OCI-LY1 (cell line): ENCODE measurements around the gene RAB2B.
A peak's percentile ranks its signal among the peaks of the same experiment; 100 is the strongest.

Source experiments
- H2AFZ ChIP-seq: fragments of 200-600 bp; sonication (generic), shearing (Covaris generic); 2 replicates; pipeline ENCODE4 v1.6.0; 2014; ENCODE audit warnings: antibody characterized with exemption, mild to moderate bottlenecking, low read length
- H3F3A ChIP-seq: fragments of 200-600 bp; sonication (generic), shearing (Covaris generic); 2 replicates; pipeline ENCODE4 v1.6.0; 2014; ENCODE audit warnings: mild to moderate bottlenecking, antibody characterized with exemption, low read length, moderate library complexity; ENCODE audit not compliant: insufficient read depth
- H3K27ac ChIP-seq: fragments of 200-600 bp; sonication (generic); 2 replicates; pipeline ENCODE4 v1.5.1; 2014; ENCODE audit warnings: low read length, mixed run types, mild to moderate bottlenecking, low read depth; ENCODE audit not compliant: poor library complexity, severe bottlenecking
- H3K27me3 ChIP-seq: fragments of 200-600 bp; sonication (generic); 2 replicates; pipeline ENCODE4 v1.6.0; 2014; ENCODE audit warnings: antibody characterized with exemption, mild to moderate bottlenecking, low read length, moderate library complexity; ENCODE audit not compliant: insufficient read depth
- H3K36me3 ChIP-seq: fragments of 200-600 bp; sonication (generic); 2 replicates; pipeline ENCODE4 v1.6.1; 2014; ENCODE audit warnings: mild to moderate bottlenecking, antibody characterized with exemption, low read length, moderate library complexity, mixed read lengths; ENCODE audit not compliant: insufficient read depth
- H3K4me1 ChIP-seq: fragments of 200-600 bp; sonication (generic); 2 replicates; pipeline ENCODE4 v1.5.1; 2014; ENCODE audit warnings: mild to moderate bottlenecking, low read length, moderate library complexity; ENCODE audit not compliant: insufficient read depth, severe bottlenecking
- H3K4me2 ChIP-seq: fragments of 200-600 bp; sonication (generic), shearing (Covaris generic); 2 replicates; pipeline ENCODE4 v1.6.1; 2014; ENCODE audit warnings: low read length
- H3K4me3 ChIP-seq: fragments of 200-600 bp; sonication (generic); 2 replicates; pipeline ENCODE4 v1.5.1; 2014; ENCODE audit warnings: low read length, low read depth, mild to moderate bottlenecking, mixed read lengths; ENCODE audit not compliant: poor library complexity, severe bottlenecking
- H3K79me2 ChIP-seq: fragments of 200-600 bp; shearing (Covaris generic); 2 replicates; pipeline ENCODE4 v1.6.1; 2016; ENCODE audit warnings: mixed run types, low read length, mixed read lengths; ENCODE audit not compliant: insufficient read depth
- H3K9ac ChIP-seq: fragments of 200-600 bp; sonication (generic), shearing (Covaris generic); 2 replicates; pipeline ENCODE4 v1.6.1; 2014; ENCODE audit warnings: mild to moderate bottlenecking, low read length, mixed read lengths
- H3K9me2 ChIP-seq: fragments of 200-600 bp; sonication (generic), shearing (Covaris generic); 2 replicates; pipeline ENCODE4 v1.6.1; 2014; ENCODE audit warnings: low read depth, mild to moderate bottlenecking, low read length, mixed read lengths
- H3K9me3 ChIP-seq: fragments of 200-600 bp; shearing (Covaris generic); 2 replicates; pipeline ENCODE4 v1.6.1; 2014; ENCODE audit warnings: low read length, mixed read lengths
- H4K20me1 ChIP-seq: fragments of 200-600 bp; sonication (generic), shearing (Covaris generic); 2 replicates; pipeline ENCODE4 v1.6.0; 2016; ENCODE audit warnings: mild to moderate bottlenecking, low read length; ENCODE audit not compliant: insufficient read depth
- CTCF ChIP-seq: fragments of 200-600 bp; sonication (generic), shearing (Covaris generic); IDR thresholded peaks from 2 replicates; pipeline ENCODE4 v1.5.1; 2017; ENCODE audit warnings: mild to moderate bottlenecking, antibody characterized with exemption, low read length, moderate library complexity, mixed read lengths
- EZH2 ChIP-seq: fragments of 200-600 bp; sonication (generic), shearing (Covaris generic); IDR thresholded peaks from 2 replicates; pipeline ENCODE4 v1.8.0; 2017; ENCODE audit warnings: borderline replicate concordance, mixed run types, mild to moderate bottlenecking, antibody characterized with exemption, low read length, moderate library complexity, mixed read lengths

The RAB2B gene

GRCh38 chr14:21437063-21437901, 39.5 kb downstream of the RAB2B start:
- Histone ChIP-seq H3K9ac (peak overlapping the region; percentile 74), H3K4me1 (peaks cover 19% of the 10 kb centered on the region), H3K9me3 (no peaks in the 10 kb centered on the region), H3K9me2 (no peaks in the 10 kb centered on the region), H3K79me2 (peaks cover 73% of the 10 kb centered on the region), H2AFZ (no peak overlapping the region), H3K27me3 (no peaks in the 10 kb centered on the region), H3K36me3 (peaks cover 4% of the 10 kb centered on the region; the same call in 1 of the 2 replicates), H3K27ac (peak overlapping the region; percentile 56), H3F3A (no peaks in the 10 kb centered on the region), H4K20me1 (no peaks in the 10 kb centered on the region), H3K4me2 (peak overlapping the region; percentile 91), H3K4me3 (peak overlapping the region; percentile 76)
- TF ChIP-seq CTCF (no peak), EZH2 (no peak)

- H3K9me2 ChIP-seq, result no peaks in the 10 kb centered on the region
- TF ChIP-seq CTCF (no peak), EZH2 (no peak)
- peaks cover 73% of the 10 kb centered on the region for H3K79me2 ChIP-seq
Measured at GRCh38 chr14:21436567-21437062, 40.1 kb downstream of the RAB2B start.

GRCh38 chr14:21431126-21431525, 45.6 kb downstream of the RAB2B start:
- H2AFZ ChIP-seq, result no peak overlapping the region
- no peaks in the 10 kb centered on the region for H4K20me1 ChIP-seq
- no peaks in the 10 kb centered on the region for H3K9me2 ChIP-seq
- H3K4me2 ChIP-seq, result no peak overlapping the region
- peaks cover 8% of the 10 kb centered on the region for H3K4me1 ChIP-seq
- peaks cover 46% of the 10 kb centered on the region for H3K79me2 ChIP-seq
- no peak for TF ChIP-seq CTCF
- no peak for TF ChIP-seq EZH2
- no peaks in the 10 kb centered on the region for H3K9me3 ChIP-seq
- H3K27me3 ChIP-seq, result no peaks in the 10 kb centered on the region
- H3K36me3 ChIP-seq, result peaks cover 61% of the 10 kb centered on the region
- H3K4me3 ChIP-seq, result no peak overlapping the region
- no peak overlapping the region for H3K9ac ChIP-seq
- no peak overlapping the region for H3K27ac ChIP-seq
- H3F3A ChIP-seq, result no peaks in the 10 kb centered on the region

More at GRCh38 chr14:21436567-21437062, 40.1 kb downstream of the RAB2B start:
- peak overlapping the region; percentile 91 for H3K4me2 ChIP-seq
- no peak overlapping the region for H2AFZ ChIP-seq
- H3K9ac ChIP-seq, result peak overlapping the region; percentile 74
- H3K36me3 ChIP-seq, result peaks cover 8% of the 10 kb centered on the region
- no peaks in the 10 kb centered on the region for H4K20me1 ChIP-seq
- H3F3A ChIP-seq, result no peaks in the 10 kb centered on the region
- H3K4me3 ChIP-seq, result peak overlapping the region; percentile 76
- peaks cover 19% of the 10 kb centered on the region for H3K4me1 ChIP-seq
- H3K27me3 ChIP-seq, result no peaks in the 10 kb centered on the region
- H3K9me3 ChIP-seq, result no peaks in the 10 kb centered on the region
- no peak overlapping the region for H3K27ac ChIP-seq
